Measurements from ENCODE around the gene DMKN.

DNA sequence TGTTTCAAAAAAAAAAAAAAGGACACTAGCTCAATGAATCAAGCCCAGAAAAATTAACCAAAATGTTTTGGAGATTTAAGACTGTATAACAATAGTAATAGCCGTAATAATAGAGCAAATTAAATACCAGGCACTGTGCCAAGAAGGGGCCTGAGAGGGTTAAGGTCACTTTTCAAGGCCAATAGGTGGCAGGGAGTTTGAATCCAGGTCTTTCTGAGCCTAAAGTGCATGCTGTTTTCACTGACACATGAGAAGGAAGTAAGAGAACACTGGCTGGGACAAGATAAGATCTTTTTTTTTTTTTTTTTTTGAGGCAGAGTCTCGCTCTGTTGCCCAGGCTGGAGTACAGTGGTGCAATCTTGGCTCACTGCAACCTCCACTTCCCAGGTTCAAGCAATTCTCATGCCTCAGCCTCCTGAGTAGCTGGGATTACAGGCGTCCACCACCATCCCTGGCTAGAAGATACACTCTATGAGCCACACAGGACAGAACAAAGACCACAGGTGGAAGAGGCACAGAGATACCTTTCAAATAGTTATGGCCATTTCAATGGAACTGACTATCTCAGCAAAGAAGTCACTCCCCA, 57.7 kb downstream of the DMKN start:
- TF ChIP-seq EZH2 (IDR thresholded peaks at IDR 0.05; ENCODE audit: borderline replicate concordance) = no peak
- TF ChIP-seq, protein P1, sequence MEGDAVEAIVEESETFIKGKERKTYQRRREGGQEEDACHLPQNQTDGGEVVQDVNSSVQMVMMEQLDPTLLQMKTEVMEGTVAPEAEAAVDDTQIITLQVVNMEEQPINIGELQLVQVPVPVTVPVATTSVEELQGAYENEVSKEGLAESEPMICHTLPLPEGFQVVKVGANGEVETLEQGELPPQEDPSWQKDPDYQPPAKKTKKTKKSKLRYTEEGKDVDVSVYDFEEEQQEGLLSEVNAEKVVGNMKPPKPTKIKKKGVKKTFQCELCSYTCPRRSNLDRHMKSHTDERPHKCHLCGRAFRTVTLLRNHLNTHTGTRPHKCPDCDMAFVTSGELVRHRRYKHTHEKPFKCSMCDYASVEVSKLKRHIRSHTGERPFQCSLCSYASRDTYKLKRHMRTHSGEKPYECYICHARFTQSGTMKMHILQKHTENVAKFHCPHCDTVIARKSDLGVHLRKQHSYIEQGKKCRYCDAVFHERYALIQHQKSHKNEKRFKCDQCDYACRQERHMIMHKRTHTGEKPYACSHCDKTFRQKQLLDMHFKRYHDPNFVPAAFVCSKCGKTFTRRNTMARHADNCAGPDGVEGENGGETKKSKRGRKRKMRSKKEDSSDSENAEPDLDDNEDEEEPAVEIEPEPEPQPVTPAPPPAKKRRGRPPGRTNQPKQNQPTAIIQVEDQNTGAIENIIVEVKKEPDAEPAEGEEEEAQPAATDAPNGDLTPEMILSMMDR (IDR thresholded peaks at IDR 0.05; ENCODE audit: poor library complexity) = no peak
